Esophagus squamous epithelium (tissue), 4 donors: Measurements from ENCODE around the gene DUSP8.

Experiments
- POLR2A ChIP-seq, 4 donors: fragments of 450-650 bp; IDR thresholded peaks; one replicate each; pipeline ENCODE4 v1.6.1; 2017; ENCODE audit warnings: antibody characterized with exemption in 4 of 4, mild to moderate bottlenecking in 4 of 4, moderate library complexity in 3 of 4
- TF ChIP-seq, protein P1 (sequence below), 6 experiments: fragments of 450-650 bp in 4 of 6; fragments of 200-600 bp in 2 of 6; sonication (generic) in 2 of 6; IDR thresholded peaks; one replicate each; pipeline ENCODE4 v1.5.1; 2016 to 2019; ENCODE audit warnings: antibody characterized with exemption in 6 of 6, mild to moderate bottlenecking in 4 of 6, moderate library complexity in 4 of 6

DNA sequence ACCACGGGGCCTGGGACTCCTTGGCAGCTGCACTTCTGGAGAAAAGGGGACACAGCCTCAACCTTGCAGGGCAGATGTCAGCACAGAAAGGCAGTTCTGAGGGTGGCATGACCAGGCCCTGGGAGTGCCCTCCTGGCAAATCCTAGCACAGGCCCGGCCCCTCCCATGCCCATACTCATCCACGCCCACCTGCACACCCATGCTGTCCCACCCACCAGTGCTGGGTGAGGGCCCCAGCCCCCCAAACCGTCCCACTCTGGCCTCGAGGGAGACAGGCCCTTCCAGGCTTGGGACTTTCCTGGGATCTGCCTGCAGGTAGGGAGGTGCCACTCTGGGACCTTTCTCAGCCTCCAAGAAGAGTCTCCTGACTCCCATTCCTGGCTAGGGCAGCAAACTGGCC, 10.1 kb downstream of the DUSP8 start:
- TF ChIP-seq, protein P1, sequence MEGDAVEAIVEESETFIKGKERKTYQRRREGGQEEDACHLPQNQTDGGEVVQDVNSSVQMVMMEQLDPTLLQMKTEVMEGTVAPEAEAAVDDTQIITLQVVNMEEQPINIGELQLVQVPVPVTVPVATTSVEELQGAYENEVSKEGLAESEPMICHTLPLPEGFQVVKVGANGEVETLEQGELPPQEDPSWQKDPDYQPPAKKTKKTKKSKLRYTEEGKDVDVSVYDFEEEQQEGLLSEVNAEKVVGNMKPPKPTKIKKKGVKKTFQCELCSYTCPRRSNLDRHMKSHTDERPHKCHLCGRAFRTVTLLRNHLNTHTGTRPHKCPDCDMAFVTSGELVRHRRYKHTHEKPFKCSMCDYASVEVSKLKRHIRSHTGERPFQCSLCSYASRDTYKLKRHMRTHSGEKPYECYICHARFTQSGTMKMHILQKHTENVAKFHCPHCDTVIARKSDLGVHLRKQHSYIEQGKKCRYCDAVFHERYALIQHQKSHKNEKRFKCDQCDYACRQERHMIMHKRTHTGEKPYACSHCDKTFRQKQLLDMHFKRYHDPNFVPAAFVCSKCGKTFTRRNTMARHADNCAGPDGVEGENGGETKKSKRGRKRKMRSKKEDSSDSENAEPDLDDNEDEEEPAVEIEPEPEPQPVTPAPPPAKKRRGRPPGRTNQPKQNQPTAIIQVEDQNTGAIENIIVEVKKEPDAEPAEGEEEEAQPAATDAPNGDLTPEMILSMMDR (IDR thresholded peaks at IDR 0.05), result no peak
- no peak for TF ChIP-seq POLR2A (IDR thresholded peaks at IDR 0.05)
